HFF-Myc (cell line): ENCODE data around the gene LRP1-AS.

Experiments used
- DNase-seq: peaks from one replicate; pipeline ENCODE4 v3.0.0-alpha.2; 2011; ENCODE audit warnings: low read depth; ENCODE audit errors: extremely low read depth
- H3K4me3 ChIP-seq: replicated peaks from 2 replicates; pipeline ENCODE4 v1.5.1; 2011; ENCODE audit warnings: low read depth, mild to moderate bottlenecking, control low read depth, low read length
- CTCF ChIP-seq: IDR thresholded peaks from 2 replicates; pipeline ENCODE4 v1.5.1; 2012; ENCODE audit warnings: mild to moderate bottlenecking, low read depth, low read length, control low read depth; ENCODE audit errors: missing control alignments

LRP1-AS gene

GRCh38 chr12:57157588-57158173, 10.3 kb upstream of the LRP1-AS start:
- H3K4me3 ChIP-seq: no peak overlapping the region

GRCh38 chr12:57156701-57157403, 9.4 kb upstream of the LRP1-AS start:
- DNase-seq: no peak
- no peak for TF ChIP-seq CTCF
- no peak overlapping the region for H3K4me3 ChIP-seq

More at GRCh38 chr12:57157588-57158173, 10.3 kb upstream of the LRP1-AS start:
- TF ChIP-seq CTCF: no peak
- DNase-seq: no peak

DNA sequence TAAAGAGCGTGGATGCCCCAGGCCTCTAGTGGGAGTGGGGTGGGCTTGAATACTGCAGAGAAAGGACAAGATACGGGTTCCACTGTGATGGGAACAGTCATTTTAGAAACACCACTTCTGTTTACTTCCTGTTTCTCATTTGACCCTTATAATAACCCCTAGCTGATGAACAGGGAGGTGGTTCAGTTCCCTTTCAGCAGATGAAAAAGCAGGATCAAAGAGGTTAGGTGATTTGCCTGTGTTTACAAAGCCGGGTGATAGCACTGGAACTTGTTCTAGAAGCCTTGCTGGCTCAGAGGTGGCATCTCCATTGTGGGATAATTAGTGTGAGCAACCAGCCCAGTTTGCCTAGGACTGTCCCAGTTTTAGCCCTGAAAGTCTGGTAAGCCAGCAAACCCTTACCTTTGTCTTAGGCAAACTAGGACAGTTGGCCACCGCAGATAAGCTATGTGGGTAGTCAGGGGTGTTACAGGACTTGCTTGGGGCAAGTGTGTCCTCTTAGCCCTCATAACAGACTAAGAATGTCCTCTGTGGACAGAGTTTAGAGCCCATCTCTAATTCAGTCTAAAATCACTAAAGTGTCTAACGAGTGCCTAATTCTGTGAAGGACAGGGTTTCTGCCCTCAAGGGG, 7.5 kb upstream of the LRP1-AS start:
- no peak for TF ChIP-seq CTCF
- H3K4me3 ChIP-seq: no peak overlapping the region
- DNase-seq: no peak

GRCh38 chr12:57154076-57154475, 6.7 kb upstream of the LRP1-AS start:
- no peak for DNase-seq
- TF ChIP-seq CTCF: no peak
- no peak overlapping the region for H3K4me3 ChIP-seq

GRCh38 chr12:57153415-57153997, 6.1 kb upstream of the LRP1-AS start:
- no peak for TF ChIP-seq CTCF
- no peak for DNase-seq
- no peak overlapping the region for H3K4me3 ChIP-seq

- no peak for DNase-seq
- no peak for TF ChIP-seq CTCF
- H3K4me3 ChIP-seq: no peak overlapping the region
These were observed 5.2 kb upstream of the LRP1-AS start for GRCh38 chr12:57152639-57153038.
